GM18519 (cell line): Measurements from ENCODE around the gene SNN.
A peak's percentile ranks its signal among the peaks of the same experiment; 100 is the strongest.

Experiments used
- ATAC-seq: cut with Tn5 transposase; IDR thresholded peaks from one replicate; pipeline ENCODE4 v1.9.1; 2021; ENCODE audit warnings: mild to moderate bottlenecking, moderate library complexity; ENCODE audit not compliant: unreplicated experiment, low FRiP score

Gene SNN

GRCh38 chr16:11667824-11668622 lies at the start of gene SNN:
TSS of gene SNN (plus strand) at chr16:11668455. CDS start at chr16:11676060, 7,605 bp downstream.
- ATAC-seq, result no peak

DNA sequence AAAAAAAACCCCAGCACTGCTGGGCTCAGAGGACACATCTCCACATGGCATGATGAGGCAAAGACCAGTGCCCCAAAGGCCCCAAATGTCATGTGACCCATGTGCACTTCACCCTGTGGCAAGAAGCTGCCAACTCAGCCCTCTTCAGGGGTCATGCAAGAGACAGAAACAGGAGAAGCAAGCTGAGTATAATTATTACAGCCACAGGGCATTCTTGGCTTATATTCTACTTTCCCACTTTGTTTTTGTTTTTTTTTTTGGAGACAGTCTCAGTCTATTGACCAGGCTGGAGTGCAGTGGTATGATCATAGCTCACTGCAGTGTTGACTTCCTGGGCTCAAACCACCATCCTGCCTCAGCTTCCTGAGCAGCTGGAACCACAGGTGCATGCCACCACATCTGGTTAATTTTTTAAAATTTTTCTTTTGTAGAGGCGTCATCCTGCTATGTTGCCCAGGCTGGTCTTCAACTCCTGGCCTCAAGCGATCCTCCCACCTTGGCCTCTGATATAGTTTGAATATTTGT lies 48.9 kb upstream of the SNN start:
- no peak for ATAC-seq

DNA sequence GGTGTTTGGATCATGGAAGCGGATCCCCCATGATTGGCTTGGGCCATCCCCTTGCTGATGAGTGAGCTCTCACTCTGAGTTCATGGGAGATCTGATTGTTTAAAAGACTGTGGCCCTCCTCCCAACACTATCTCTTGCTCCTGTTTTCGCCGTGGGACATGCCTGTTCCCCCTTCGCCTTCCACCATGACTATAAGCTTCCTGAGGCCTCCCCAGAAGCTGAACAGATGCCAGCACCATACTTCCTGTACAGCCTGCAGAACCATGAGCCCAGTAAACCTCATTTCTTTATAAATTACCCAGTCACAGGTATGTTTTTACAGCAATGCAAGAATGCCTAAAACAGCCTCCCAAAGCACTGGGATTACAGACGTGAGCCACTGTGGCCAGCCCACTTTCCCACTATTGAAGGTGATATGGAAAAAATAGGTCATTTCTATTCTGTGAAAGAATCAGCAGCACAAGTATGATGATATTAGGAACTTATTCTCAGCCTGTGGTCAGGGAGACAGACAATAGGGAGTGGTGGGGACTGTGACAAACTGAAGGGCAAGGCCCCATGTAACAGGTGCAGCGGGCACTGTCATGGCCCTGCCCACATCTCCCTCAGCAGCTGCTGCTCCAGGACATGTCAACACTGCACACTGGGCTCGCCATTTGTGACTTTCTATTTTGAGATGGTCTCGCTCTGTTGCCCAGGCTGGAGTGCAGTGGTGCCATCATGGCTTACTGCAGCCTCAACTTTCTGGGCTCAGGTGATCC lies 47.8 kb upstream of the SNN start:
- no peak for ATAC-seq

GRCh38 chr16:11621539-11621919 lies 46.7 kb upstream of the SNN start:
- ATAC-seq, result no peak

DNA sequence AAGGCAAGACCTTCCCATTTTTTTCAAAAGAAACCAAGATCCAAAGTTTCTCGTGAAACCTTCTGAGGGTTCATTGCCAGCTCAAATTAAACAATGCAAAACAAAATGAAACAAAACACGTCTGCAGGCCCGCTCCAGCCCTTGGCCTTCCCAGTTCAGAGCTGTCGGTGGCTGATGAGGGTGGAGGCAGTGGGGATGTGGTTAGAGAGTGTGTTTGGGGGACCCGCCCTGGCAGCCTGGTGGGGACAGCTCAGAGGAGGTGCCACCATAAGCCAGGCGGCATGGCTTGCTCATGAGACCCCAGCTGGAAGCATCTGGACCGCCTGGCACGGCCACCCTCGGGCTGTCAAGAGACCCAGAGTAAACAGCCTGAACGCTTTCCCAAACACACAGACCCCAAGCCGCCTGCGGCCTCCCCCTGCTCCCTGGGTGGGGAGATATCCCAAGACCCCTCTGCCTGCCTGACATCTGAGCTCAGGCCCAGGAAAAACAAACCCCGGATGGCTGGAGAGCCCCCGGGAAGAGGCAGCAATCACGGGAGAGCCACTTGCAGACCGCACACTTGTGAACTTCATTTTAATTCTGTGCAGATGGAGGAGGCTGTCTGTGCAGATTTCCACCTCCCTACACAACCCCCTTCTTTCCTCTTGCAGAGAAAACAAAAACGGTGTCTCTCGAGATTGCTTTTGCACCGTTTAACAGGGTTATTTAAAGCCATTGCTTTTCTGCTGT lies 46.2 kb upstream of the SNN start:
- ATAC-seq, result no peak

DNA sequence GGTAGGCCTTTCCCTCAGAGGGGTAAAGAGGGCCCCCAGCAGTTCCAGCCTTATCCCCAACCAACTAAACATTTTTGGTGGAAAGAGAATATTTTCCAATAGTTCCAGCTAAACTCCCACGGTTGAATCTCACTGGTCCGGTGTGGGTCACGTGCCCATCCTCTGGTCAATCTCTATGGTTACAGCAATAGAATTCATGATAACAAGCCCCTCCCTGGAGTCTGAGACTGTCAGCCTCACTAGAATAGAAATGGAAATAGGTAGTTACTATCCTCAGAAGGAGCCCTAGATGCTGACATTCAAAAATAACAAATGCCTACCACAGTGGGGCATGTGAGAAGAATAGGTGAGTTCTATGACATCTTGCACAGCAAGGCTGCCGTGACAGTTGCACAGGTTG lies 44.0 kb upstream of the SNN start:
- peak; percentile 66 for ATAC-seq

DNA sequence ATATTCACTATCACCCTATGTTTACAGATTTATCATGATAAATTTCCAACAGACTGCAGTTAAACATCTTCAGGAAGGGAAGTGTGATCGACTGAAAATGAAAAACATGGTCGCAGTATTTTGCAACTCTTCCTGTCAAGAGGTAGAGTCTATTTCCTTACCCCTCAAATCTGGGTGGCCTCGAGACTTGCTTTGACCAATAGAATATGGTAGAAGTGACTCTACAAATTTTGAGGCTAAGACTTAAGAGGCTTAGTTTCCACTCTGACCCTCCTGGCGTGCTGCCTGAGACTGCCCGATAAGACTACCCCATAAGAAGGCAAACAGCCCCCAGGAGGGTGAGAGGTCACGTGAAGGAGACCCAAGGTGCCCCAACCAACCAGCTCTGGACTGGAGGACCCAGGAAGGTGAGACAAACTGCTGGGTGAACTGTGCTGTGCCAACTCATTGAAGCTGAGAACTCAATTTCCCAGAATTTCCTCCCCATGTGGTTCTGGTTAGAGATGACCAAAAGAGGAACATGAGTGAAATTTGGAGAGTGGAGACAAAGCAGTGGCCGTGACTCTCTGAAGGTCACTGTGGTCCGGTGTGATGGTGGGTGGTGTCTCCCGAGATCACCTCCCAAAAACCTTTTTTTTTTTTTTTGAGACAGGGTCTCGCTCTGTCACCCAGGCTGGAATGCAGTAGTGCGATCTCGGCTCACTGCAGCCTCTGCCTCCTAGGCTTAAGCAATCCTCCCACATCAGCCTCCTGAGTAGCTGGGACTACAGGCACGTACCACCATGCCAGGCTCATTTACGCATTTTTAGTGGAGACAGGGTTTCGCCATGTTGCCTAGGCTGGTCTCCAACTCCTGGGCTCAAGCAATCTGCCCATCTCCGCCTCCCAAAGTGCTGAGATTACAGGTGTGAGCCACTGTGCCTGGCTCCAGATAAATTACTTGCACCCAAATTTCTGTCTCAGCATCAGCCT lies 43.3 kb upstream of the SNN start:
- ATAC-seq, result no peak

GRCh38 chr16:11625769-11626168 lies 42.5 kb upstream of the SNN start:
- no peak for ATAC-seq

DNA sequence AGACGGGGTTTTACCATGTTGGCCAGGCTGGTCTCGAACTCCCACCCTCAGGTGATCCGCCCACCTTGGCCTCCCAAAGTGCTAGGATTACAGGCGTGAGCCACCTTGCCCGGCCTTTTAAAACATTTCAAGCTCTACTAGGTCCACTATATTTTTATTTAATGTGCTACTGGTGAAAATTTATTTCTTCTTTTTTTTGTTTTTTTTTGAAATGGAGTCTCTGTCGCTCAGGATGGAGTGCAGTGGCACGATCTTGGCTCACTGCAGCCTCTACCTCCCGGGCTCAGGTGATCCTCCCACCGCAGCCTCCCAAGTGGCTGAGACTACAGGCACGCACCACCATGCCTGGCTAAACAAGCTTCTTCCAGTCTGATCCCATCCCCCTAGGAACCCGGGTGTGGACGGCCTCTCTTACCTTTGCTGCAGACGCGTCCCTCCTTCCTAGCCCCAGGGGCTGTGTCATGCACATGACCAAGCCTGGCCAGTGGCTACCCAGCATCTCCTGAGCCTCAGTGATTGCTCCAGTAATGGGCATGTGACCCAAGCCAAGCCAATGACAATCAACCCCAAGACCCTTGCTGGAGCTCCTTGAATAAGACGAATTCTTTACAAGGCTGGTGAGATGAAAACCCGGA lies 41.5 kb upstream of the SNN start:
- ATAC-seq, result no peak

GRCh38 chr16:11627292-11627663 lies 41.0 kb upstream of the SNN start:
- ATAC-seq, result no peak

DNA sequence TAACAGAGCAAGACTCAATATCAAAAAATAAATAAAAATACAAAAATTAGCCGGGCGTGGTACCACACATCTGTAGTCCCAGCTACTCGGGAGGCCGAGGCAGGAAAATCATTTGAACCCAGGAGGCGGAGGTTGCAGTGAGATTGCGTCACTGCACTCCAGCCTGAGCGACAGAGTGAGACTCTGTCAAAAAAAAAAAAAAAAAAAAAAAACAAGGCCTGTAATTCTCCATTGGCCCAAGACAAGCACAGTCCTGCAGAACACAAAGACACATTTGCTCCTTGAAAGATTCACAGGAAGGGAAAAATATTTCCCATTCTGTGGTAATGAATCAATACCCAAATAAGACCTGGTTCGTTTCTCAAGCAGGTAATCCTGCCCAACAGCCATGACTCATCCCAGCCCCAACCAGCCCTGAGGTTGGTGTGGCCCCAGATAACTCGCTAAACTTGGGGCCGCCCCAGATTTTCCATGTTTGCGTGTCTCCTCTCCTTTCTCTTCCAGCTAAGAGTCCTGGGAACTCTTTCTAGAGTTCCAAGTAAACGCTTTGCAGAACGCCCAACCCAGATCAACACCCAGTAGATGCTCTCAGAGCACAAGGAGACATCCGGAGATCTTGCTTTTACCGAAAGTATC lies 40.3 kb upstream of the SNN start:
- ATAC-seq, result no peak

DNA sequence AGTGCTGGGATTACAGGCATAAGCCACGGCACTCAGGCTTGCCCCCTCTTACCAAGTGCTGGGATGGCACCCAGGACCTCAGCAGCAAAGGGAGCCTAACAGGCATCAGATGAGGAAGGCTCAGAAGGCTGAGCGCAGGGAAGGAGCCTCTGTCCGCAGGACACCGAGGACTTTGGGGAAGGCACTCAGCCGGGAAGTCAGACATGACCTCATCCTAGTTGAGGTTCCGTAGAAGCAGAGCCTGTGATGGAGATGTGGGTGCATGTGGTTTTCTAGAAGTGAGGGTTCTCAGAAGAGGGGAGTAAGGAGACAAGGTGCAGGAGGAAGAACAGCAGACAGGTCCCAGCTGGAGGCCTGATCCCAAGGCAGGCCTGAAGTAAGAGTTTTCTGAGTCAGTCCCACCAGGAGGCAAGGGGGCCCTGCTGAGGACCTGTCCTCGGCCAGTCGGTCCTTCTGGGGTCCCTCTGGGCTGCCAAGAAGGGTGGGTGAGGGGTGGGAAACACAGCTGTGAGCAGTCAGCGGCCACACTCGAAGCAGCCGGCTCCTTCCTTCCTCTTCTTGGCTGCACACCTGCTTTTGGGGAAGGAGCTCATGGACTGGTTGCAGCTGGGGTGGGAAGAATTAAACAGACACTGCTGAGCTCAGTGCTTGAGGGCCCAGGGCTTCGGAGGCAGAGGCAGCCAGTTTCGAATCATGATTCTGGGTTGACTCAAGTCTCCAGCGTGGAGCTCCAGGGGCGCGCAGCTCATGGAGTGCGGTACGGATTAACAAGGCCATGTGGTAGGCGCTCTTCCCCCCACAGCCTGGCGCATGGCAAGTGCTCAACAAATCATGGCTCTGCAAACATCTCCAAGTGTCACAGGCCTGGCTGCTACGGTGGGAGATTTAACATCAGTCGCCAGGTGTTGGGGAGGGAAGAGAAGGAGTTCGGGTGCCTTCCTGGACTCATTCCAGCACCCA lies 38.9 kb upstream of the SNN start:
- ATAC-seq, result no peak

DNA sequence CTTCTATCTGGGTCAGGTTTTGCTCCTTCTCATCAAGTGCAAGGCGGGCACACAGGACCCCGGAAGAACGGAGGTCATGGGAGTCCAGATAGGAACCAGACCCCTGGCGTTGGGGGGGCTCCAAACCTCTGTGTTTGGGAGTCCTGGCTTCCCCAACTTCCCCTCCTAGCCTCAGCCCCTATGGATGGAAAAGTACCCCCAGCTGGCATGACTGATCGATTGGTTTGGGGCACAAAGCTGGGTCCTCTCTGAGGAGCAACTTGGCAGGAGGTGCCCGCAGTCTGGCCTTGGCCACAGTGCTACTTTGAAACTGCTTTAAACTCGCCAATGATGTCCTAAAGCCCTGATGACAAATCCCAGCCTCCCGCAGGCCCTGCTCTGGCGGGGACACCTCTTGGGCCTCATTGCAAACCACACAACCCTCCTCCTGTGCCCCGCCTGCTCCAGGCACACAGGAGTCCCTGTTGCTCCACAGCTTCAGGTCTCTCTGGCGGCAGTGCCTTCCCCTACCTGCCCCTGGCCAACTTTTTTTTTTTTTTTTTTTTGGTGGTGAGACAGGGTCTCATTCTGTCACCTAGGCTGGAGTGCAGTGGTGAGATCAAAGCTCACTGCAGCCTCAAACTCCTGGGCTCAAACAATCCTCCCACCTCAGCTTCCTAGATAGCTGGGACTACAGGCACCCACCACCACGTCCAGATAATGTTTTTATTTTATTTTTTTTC lies 38.0 kb upstream of the SNN start:
- ATAC-seq, result no peak

GRCh38 chr16:11630768-11631056 lies 37.5 kb upstream of the SNN start:
- ATAC-seq, result no peak

- ATAC-seq, result no peak
These were observed 37.0 kb upstream of the SNN start for GRCh38 chr16:11631214-11631613.

DNA sequence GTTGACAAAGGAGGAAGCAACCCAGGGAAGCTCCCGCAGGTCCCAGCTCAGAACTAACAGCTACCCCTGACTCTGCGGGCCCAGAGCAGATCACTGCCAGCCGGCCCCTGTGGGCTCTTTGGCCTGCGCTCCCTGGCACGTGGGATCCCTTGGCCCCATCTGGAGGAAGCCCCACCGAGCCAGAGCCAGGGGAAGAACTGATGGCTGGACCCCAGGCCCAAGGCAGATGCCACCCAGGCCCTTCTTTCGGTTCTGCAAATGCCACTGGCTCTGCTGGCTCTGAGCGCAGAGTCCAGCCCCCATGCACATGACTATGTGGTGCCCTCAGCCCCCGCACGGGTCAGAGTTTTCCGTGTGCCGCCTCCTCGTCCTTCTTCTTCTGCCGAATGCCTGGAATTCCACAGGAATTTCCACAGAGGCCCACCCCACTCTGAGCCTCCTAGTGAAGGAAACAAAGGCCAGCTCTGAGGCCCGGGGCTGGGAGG lies 35.8 kb upstream of the SNN start:
- ATAC-seq, result no peak

DNA sequence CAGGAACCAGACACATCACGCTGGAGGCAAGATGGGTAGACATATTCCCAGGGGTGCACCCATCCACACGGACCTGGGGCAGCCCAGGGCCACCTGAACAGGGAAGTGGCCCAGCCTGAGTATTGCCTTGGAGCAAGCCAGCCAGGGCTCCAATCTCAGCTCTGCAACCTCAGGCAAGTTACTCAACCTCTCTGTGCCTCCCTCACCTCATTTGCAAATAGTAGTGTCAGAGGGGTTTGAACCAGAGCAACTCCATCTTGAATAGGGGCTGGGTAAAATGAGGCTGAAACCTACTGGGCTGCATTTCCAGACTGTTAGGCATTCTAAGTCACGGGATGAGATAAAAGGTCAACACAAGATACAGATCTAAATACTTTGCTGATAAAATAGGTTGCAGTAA lies 35.1 kb upstream of the SNN start:
- ATAC-seq, result no peak
